HUDEP-2 (cell line): Measurements from ENCODE around the gene S100A13.
"Not testable (repeated sequence)": the region's sequence is repeated elsewhere in the genome, so short reads cannot be mapped to it uniquely, and the experiment has no call there.

ENCODE experiments used
- DNase-seq, 76 experiments: peaks; one replicate each; lab custom pipeline; 2025; ENCODE audit not compliant: unreplicated experiment in 76 of 76; lab: John Stamatoyannopoulos, UW

The S100A13 gene

GRCh38 chr1:153626904-153627714, at the start of gene S100A13:
S100A13 (minus strand) TSS chr1:153627505; CDS start chr1:153626472, 1,033 bp downstream.
- peak in 30 of 76 experiments; percentile 6 to 68 (median 26) for DNase-seq

- DNase-seq: no peak
Measured at GRCh38 chr1:153673511-153673910, 46.2 kb upstream of the S100A13 start.

GRCh38 chr1:153671628-153672353, 44.5 kb upstream of the S100A13 start:
- peak in 56 of 76 experiments; percentile 13 to 77 (median 44) for DNase-seq

DNA sequence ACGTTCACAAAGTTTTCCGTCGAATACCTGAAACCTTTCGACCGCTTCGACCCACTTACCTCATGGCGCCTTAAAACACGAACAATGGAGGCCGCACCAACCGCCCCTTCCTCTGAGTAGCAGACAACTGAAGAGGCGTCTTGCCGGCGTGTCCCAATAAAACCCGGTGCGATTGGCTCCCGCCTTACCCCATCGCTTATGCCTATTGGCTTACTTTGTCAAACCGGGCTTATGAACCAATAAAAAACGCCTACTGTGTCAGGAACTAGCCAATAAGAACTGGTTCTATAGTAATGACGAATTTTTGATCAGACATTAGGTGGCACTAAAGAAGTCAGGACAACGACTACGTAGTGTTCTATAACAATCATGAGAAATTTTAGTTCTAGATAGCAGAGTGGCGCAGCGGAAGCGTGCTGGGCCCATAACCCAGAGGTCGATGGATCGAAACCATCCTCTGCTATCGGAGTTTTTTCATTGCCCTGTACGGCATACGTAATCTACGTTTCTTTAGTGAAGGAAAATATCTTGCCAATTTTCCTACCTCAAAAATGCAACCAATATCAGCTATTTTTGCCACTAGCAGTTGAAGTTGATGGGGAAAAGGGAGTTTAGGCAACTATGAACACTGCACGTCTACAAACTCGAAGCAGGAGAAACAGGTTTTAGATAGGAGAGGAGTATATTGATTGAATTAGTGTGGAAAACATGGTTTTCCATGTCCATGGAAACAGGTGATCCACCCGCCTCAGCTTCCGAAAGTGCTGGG, 43.7 kb upstream of the S100A13 start, which contains the start of gene ILF2:
Gene ILF2, minus strand, starts transcription at position 135 of the 769 bp plus-strand sequence. Its CDS starts 71 bp downstream, at position 64.
- peak in 75 of 76 experiments; percentile 73 to 99 (median 95) for DNase-seq

GRCh38 chr1:153670257-153670858, 43.1 kb upstream of the S100A13 start:
- DNase-seq: no peak

DNA sequence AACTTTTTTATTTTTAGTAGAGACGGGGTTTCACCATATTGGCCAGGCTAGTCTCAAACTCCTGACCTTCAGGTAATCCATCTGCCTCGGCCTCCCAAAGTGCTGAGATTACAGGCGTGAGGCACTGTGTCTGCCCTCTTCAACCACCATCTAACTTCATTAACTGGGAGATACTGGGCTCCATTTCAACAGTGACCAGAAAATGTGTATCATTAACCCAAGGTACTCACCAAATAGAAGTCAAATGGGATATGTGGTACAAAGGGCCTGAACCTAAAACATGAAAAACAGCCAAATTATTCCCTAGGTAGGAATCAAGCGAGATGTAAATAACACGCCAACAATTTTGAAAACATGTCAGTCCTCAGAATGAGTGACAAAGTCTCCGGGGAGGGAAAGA, 42.3 kb upstream of the S100A13 start:
- no peak for DNase-seq

- DNase-seq: not testable (repeated sequence)
Measured at GRCh38 chr1:153668672-153669071, 41.4 kb upstream of the S100A13 start.

- DNase-seq: no peak
Measured at GRCh38 chr1:153667439-153667838, 40.1 kb upstream of the S100A13 start.

DNA sequence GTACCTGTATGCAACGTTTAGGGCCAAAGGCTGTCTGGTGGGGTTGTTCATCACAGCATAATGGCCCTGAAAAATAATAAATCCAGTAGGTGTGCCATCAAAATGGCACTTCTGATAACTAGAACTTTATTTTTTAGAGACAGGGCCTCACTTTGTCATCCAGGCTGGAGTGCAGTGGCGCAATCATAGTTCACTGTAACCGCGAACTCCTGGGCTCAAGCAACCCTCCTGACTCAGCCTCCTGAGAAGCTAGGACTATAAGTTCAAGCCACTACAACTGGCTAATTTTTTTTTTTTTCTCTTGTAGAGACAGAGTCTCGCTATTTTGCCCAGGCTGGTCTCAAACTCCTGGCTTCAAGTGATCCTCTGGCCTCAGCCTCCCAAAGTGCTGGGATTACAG, 35.9 kb upstream of the S100A13 start:
- no peak for DNase-seq

GRCh38 chr1:153662269-153662668, 35.0 kb upstream of the S100A13 start:
- no peak for DNase-seq

- DNase-seq: no peak
Measured at GRCh38 chr1:153661111-153661708, 33.9 kb upstream of the S100A13 start.

DNA sequence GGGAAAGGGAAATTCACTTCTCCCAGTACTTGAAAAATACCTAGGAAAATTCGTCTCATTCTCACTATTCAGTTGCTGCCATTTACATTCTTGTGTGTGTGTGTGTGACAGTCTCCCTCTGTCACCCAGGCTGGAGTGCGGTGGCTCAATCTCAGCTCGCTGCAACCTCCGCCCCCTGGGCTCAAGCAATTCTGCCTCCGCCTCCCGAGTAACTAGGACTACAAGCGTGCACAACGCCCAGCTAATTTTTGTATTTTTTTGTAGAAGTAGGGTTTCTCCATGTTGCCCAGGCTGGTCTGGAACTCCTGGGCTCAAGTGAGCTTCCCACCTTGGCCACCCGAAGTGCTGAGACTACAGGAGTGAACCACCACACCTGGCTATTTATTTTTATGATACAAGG, 32.4 kb upstream of the S100A13 start:
- no peak for DNase-seq

DNA sequence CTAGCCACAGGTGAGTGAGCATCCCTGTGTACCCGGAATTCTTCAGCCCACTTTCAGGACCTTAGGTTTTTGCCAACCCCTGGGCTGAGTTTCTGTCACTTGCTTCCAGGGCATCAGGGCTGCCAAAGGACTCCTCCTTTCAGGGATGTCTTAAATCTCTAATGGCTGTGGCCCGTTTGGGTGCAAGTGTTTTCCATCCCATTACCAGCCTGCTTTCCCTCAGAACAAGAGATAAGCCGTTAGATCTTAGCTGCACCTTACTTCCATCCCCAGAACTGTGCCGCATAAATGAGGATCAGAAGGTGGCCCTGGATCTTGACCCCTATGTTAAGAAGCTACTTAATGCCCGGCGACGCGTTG, 31.9 kb upstream of the S100A13 start:
- peak in 1 of 76 experiments; percentile 42 for DNase-seq

GRCh38 chr1:153658400-153659174, 31.3 kb upstream of the S100A13 start, which contains the start of gene SNAPIN:
SNAPIN (plus strand) TSS chr1:153658703; CDS start chr1:153658744, 41 bp downstream.
- peak in 75 of 76 experiments; percentile 28 to 98 (median 83) for DNase-seq

- no peak for DNase-seq
Measured at GRCh38 chr1:153655333-153655732, 28.0 kb upstream of the S100A13 start.

- no peak for DNase-seq
Measured at GRCh38 chr1:153652805-153653500, 25.6 kb upstream of the S100A13 start.

DNA sequence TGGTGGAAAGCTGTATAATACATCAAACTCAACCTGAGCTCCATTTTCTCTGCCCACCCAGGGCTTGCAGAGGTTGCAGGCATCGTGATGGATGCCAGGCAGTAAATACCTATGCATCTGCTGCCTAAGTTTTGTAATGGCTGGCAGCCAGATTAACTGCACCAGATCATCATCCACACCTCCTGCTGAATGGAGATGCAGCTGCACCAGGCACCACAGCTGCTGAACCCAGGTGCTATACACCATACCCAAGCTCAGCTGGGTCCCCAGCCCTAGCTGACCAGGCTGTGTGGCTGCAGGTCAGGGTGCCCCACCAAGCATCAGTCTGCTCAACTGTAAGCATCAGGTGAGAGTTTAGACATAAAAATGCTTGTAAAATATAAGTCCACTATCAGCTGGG, 24.5 kb upstream of the S100A13 start:
- no peak for DNase-seq

GRCh38 chr1:153649863-153650235, 22.5 kb upstream of the S100A13 start:
- DNase-seq: peak in 2 of 76 experiments; percentile 18 to 20
